Measurements from ENCODE around the gene TAC3. TPM values are rescaled to one million over a fixed set of nuclear protein-coding genes. Genes with fewer than 3 reads are reported as not detected.
"Not testable (repeated sequence)": the region's sequence is repeated elsewhere in the genome, so short reads cannot be mapped to it uniquely, and the experiment has no call there.

TAC3 gene
- total RNA-seq, 1 experiment from 2014 or later = not detected

DNA sequence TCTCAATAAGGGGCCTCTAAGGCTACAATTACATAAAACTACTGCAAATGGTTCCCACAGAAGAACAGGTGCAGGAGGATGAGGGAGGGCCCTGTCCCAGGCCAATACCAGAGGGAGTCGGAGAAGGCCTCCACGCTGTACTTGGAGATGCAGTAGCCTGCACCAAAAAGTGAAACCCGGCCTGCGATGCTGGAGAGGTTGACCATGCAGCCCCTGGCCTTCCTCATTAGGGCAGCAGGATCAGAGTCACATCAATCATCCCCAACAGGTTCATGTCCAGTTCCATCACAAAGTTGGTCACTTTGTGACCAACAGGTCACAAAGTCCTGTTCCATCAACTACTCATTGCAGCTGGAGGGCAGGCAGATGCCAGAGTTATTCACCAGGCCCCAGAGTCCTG is 32.9 kb downstream of the TAC3 start:
- Mint-ChIP-seq H3K36me3 (ENCODE audit: insufficient read depth, unreplicated experiment) (no peaks in the 10 kb centered on the region), H3K27ac (ENCODE audit: low read depth, unreplicated experiment) (no peak overlapping the region), H3K4me1 (ENCODE audit: insufficient read depth, unreplicated experiment) (peaks cover 35% of the 10 kb centered on the region), H3K9me3 (ENCODE audit: unreplicated experiment) (no peaks in the 10 kb centered on the region), H3K4me3 (ENCODE audit: unreplicated experiment) (no peak overlapping the region), H3K27me3 (ENCODE audit: insufficient read depth, unreplicated experiment) (no peaks in the 10 kb centered on the region)
- intact Hi-C loops (cut with micrococcal nuclease) = no loop called here
- TF ChIP-seq, protein P1, sequence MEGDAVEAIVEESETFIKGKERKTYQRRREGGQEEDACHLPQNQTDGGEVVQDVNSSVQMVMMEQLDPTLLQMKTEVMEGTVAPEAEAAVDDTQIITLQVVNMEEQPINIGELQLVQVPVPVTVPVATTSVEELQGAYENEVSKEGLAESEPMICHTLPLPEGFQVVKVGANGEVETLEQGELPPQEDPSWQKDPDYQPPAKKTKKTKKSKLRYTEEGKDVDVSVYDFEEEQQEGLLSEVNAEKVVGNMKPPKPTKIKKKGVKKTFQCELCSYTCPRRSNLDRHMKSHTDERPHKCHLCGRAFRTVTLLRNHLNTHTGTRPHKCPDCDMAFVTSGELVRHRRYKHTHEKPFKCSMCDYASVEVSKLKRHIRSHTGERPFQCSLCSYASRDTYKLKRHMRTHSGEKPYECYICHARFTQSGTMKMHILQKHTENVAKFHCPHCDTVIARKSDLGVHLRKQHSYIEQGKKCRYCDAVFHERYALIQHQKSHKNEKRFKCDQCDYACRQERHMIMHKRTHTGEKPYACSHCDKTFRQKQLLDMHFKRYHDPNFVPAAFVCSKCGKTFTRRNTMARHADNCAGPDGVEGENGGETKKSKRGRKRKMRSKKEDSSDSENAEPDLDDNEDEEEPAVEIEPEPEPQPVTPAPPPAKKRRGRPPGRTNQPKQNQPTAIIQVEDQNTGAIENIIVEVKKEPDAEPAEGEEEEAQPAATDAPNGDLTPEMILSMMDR (IDR thresholded peaks at IDR 0.05; ENCODE audit: unreplicated experiment) = no peak
- BruUV-seq (replicated peaks) = no TSS peak
- ChIA-PET POLR2A (interaction anchor here (0.5 kb wide), 1 partner anchor 83 kb away, joined by 3 read pairs; no protein-coding TSS in a partner anchor), CTCF (no interaction called here)
- DNase-seq (ENCODE audit: unreplicated experiment) = no peak

DNA sequence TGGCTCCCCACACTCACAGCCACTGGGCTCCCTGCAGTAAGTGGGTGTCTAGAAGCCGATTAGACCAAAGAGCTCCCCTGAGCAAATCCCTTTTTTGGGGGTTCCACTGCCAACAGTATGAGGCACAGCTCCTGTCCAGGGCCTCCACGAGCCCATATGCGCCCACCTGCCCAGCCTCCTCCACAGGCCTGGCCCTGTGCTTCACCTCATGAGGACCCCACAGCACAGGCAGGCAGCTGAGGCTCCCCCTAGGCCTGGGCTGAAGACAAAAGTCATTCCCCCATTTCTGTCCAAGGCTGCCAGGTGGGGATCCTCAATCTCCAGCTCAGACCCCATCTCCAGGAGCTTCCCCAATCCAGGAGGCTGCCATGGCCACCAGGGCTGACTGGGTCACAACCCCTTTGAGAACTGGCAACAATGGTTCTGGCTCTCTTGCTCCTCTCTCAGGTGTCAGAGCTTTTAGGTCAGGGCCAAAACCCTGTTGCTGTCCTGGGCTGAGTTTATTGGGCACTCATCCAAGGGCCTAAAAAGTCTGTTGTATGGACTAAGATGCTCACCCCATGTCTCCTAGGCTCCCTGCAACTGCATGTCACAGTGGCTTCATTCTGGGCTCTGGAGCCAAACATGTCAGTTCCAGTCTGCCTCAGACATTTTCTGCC is 33.6 kb downstream of the TAC3 start:
- BruUV-seq (replicated peaks); H3K9me3 Mint-ChIP-seq (ENCODE audit: unreplicated experiment); intact Hi-C loops (cut with micrococcal nuclease); H3K27me3 Mint-ChIP-seq (ENCODE audit: insufficient read depth, unreplicated experiment); DNase-seq (ENCODE audit: unreplicated experiment); H3K36me3 Mint-ChIP-seq (ENCODE audit: insufficient read depth, unreplicated experiment); POLR2A ChIA-PET; H3K4me3 Mint-ChIP-seq (ENCODE audit: unreplicated experiment); CTCF ChIA-PET; H3K27ac Mint-ChIP-seq (ENCODE audit: low read depth, unreplicated experiment): not testable (repeated sequence)
- H3K4me1 Mint-ChIP-seq (ENCODE audit: insufficient read depth, unreplicated experiment) = peaks cover 35% of the 10 kb centered on the region

DNA sequence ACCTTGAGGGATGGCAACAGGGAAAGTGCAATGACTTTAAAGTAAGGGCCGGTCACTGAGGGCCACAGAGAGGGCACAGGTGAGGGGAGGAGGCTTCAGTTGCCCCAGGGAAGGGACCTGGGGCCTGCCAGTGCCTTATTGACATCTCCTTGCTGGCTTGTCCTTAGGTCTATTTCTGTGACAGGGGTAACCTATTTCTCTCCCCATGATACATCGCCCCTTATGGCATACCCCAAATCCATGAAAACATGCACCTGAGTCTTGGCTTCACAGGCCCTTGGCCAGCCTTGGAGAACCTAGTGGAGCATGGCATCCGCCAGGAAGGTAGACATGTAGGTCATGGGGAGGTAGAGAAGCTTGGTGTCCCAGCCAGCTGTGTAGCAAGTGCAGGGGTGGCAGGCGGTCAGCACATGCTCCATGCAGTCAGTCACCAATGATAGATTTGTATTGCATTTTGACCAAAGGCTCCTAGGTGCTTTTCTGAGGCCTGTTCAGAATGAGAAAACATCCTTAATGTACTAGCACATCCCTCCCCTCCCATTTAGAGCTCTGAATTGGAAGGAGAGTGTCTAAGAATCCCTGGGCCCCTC is 35.3 kb downstream of the TAC3 start:
- ChIA-PET POLR2A (interaction anchor here (0.6 to 0.8 kb wide), 2 partner anchors 79 to 145 kb away, joined by 3 to 4 read pairs; no protein-coding TSS in a partner anchor), CTCF (interaction anchor here (0.6 to 1.5 kb wide), 3 partner anchors 20 to 308 kb away, joined by 3 to 4 read pairs (median 3); no protein-coding TSS in a partner anchor)
- Mint-ChIP-seq H3K27me3 (ENCODE audit: insufficient read depth, unreplicated experiment) (no peaks in the 10 kb centered on the region), H3K36me3 (ENCODE audit: insufficient read depth, unreplicated experiment) (no peaks in the 10 kb centered on the region), H3K27ac (ENCODE audit: low read depth, unreplicated experiment) (peak overlapping the region; percentile 66), H3K4me1 (ENCODE audit: insufficient read depth, unreplicated experiment) (peaks cover 20% of the 10 kb centered on the region), H3K9me3 (ENCODE audit: unreplicated experiment) (no peaks in the 10 kb centered on the region), H3K4me3 (ENCODE audit: unreplicated experiment) (no peak overlapping the region)
- intact Hi-C loops (cut with micrococcal nuclease) = no loop called here
- TF ChIP-seq, protein P1 (IDR thresholded peaks at IDR 0.05; ENCODE audit: unreplicated experiment) = no peak
- no TSS peak for BruUV-seq (replicated peaks)
- no peak for DNase-seq (ENCODE audit: unreplicated experiment)

DNA sequence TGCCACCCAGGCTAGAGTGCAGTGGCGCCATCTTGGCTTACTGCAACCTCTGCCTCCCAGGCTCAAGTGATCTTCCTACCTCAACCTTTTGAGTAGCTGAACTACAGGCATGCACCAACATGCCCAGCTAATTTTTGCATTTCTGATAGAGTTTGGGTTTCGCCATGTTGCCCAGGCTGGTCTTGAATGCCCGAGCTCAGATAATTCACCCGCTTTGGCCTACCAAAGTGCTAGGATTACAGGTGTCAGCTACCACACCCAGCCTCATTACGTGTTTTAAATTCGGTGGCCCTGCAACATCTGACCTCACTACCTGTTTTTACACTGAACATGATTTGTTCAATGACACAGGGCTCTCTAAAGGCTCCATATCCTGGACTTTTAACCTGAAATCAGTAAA is 36.1 kb downstream of the TAC3 start:
- peak overlapping the region; percentile 66 for H3K27ac Mint-ChIP-seq (ENCODE audit: low read depth, unreplicated experiment)
- intact Hi-C loops (cut with micrococcal nuclease) = no loop called here

More for the DNA sequence above, 36.1 kb downstream of the TAC3 start:
- Mint-ChIP-seq H3K4me3 (ENCODE audit: unreplicated experiment) (no peak overlapping the region), H3K27me3 (ENCODE audit: insufficient read depth, unreplicated experiment) (no peaks in the 10 kb centered on the region), H3K4me1 (ENCODE audit: insufficient read depth, unreplicated experiment) (peaks cover 15% of the 10 kb centered on the region), H3K9me3 (ENCODE audit: unreplicated experiment) (no peaks in the 10 kb centered on the region), H3K36me3 (ENCODE audit: insufficient read depth, unreplicated experiment) (no peaks in the 10 kb centered on the region)
- no peak for DNase-seq (ENCODE audit: unreplicated experiment)
- BruUV-seq (replicated peaks) = no TSS peak
- CTCF ChIA-PET = interaction anchor here (0.6 to 0.8 kb wide), 3 partner anchors 141 to 309 kb away, joined by 3 read pairs; no protein-coding TSS in a partner anchor
- TF ChIP-seq, protein P1 (IDR thresholded peaks at IDR 0.05; ENCODE audit: unreplicated experiment) = no peak
- POLR2A ChIA-PET = interaction anchor here (0.6 to 1.1 kb wide), 2 partner anchors 82 to 140 kb away, joined by 3 read pairs; no protein-coding TSS in a partner anchor

Measured in MCF 10A (cell line).